DOHH2 (cell line): ENCODE data around the gene AGPAT1.

ENCODE experiments used
- CTCF ChIP-seq: fragments of 200-600 bp; sonication (generic); IDR thresholded peaks from one replicate; pipeline ENCODE4 v1.5.1; 2014; ENCODE audit warnings: antibody characterized with exemption, mild to moderate bottlenecking, low read depth, low read length; ENCODE audit not compliant: poor library complexity, severe bottlenecking
- EZH2phosphoT487 ChIP-seq: fragments of 200-600 bp; sonication (generic); IDR thresholded peaks from 2 replicates; pipeline ENCODE4 v1.6.1; 2017; ENCODE audit warnings: borderline replicate concordance, mild to moderate bottlenecking, antibody characterized with exemption, low read length, moderate library complexity, mixed read lengths

- TF ChIP-seq CTCF (no peak), EZH2phosphoT487 (no peak)
These were observed 14.4 kb upstream of the AGPAT1 start, which contains the start of gene PBX2 for GRCh38 chr6:32190054-32190851.
